Small intestine (tissue), 7 donors: ENCODE measurements around the gene RUBCNL. TPM values are rescaled to one million over a fixed set of nuclear protein-coding genes. Genes with fewer than 3 reads are reported as not detected.
A peak's percentile ranks its signal among the peaks of the same experiment; 100 is the strongest.

Experiments used
- DNase-seq, 2 donors: peaks; one replicate each; pipeline versions ENCODE4 v3.0.0 to v3.0.0-alpha.2; 2013
- FAIRE-seq: peaks from 2 replicates; lab custom pipeline; 2012; peaks lifted over from hg19 to GRCh38; lab: Jason Lieb, UNC
- H3K27ac ChIP-seq, 3 donors: one replicate each; pipeline ENCODE4 v1.5.1; 2013; ENCODE audit warnings: low read length in 2 of 3, mild to moderate bottlenecking in 2 of 3, control low read depth in 1 of 3, inconsistent platforms in 1 of 3, low read depth in 1 of 3, moderate library complexity in 1 of 3
- H3K27me3 ChIP-seq, 3 donors: one replicate each; pipeline ENCODE4 v1.6.1; 2013; ENCODE audit warnings: low read length in 3 of 3, inconsistent platforms in 1 of 3; ENCODE audit not compliant: control insufficient read depth in 3 of 3, insufficient read depth in 3 of 3
- H3K36me3 ChIP-seq, 3 donors: one replicate each; pipeline ENCODE4 v1.6.1; 2013; ENCODE audit warnings: low read length in 3 of 3, inconsistent platforms in 1 of 3, low read depth in 1 of 3, mild to moderate bottlenecking in 1 of 3, moderate library complexity in 1 of 3; ENCODE audit not compliant: control insufficient read depth in 3 of 3, insufficient read depth in 2 of 3
- H3K4me1 ChIP-seq, 3 donors: one replicate each; pipeline ENCODE4 v1.6.1; 2013; ENCODE audit warnings: low read length in 2 of 3, inconsistent platforms in 1 of 3, low read depth in 1 of 3, mild to moderate bottlenecking in 1 of 3, moderate library complexity in 1 of 3; ENCODE audit not compliant: control insufficient read depth in 3 of 3, insufficient read depth in 2 of 3
- H3K4me3 ChIP-seq, 3 donors: one replicate each; pipeline ENCODE4 v1.5.1; 2013; ENCODE audit warnings: low read length in 3 of 3, control low read depth in 1 of 3, inconsistent platforms in 1 of 3, low read depth in 1 of 3, mild to moderate bottlenecking in 1 of 3, moderate library complexity in 1 of 3
- H3K9me3 ChIP-seq, 2 donors: one replicate each; pipeline ENCODE4 v1.6.1; 2013; ENCODE audit warnings: low read depth in 1 of 2, low read length in 1 of 2; ENCODE audit not compliant: control insufficient read depth in 2 of 2, insufficient read depth in 1 of 2
- WGBS, 3 donors: extraction: QIAGEN DNeasy Blood & Tissue Kit; methylation state at CpG; one replicate each; pipeline ENCODE4 v1.1.7; 2013; 5-methylcytosine and 5-hydroxymethylcytosine counted together
- polyA plus RNA-seq, 4 donors: library from polyadenylated mRNA; stranded (reverse) in 3 of 4; unstranded in 1 of 4; fragments of 200-250 nt in 3 of 4; fragments of 120-200 nt in 1 of 4; gene quantifications; one replicate each; pipeline versions ENCODE4 v1.2.1 to v1.2.3, GENCODE V29; 2013
- donor health status: healthy with polysubstance abuse.
- donor health status: control.
- donor health status: control.
- donor health status: Bipolar disorder and iron deficiency.
- donor health status: healthy.

RUBCNL gene
- polyA plus RNA-seq, 4 donors = 0.67 to 6.2 (median 3.2) TPM

- H3K27ac ChIP-seq = no peak overlapping the region
- no peak for DNase-seq
- WGBS, 3 donors = 90 to 91% (median 91%) methylated on average over 3 of the region's 3 CpGs
- H3K4me1 ChIP-seq = no peaks in the 10 kb centered on the region
- no peak overlapping the region for H3K4me3 ChIP-seq
- H3K9me3 ChIP-seq = peaks cover 0 to 2% of the 10 kb centered on the region in 2 donors
- no peaks in the 10 kb centered on the region for H3K27me3 ChIP-seq
- no peak for FAIRE-seq
- H3K36me3 ChIP-seq = no peaks in the 10 kb centered on the region
Observed at GRCh38 chr13:46304546-46304945, 82.5 kb downstream of the RUBCNL start.

GRCh38 chr13:46303742-46304385 is 83.2 kb downstream of the RUBCNL start:
- no peak for FAIRE-seq
- no peak overlapping the region for H3K27ac ChIP-seq

GRCh38 chr13:46297361-46297811 is 89.7 kb downstream of the RUBCNL start:
- no peaks in the 10 kb centered on the region for H3K36me3 ChIP-seq
- WGBS, 3 donors = 19 to 38% (median 22%) methylated on average over 3 of the region's 3 CpGs
- H3K4me3 ChIP-seq = no peak overlapping the region
- no peak for FAIRE-seq
- H3K27me3 ChIP-seq = no peaks in the 10 kb centered on the region
- no peaks in the 10 kb centered on the region for H3K4me1 ChIP-seq
- peaks cover 0 to 2% of the 10 kb centered on the region in 2 donors for H3K9me3 ChIP-seq
- no peak for DNase-seq
- H3K27ac ChIP-seq = no peak overlapping the region

More at GRCh38 chr13:46303742-46304385, 83.2 kb downstream of the RUBCNL start:
- H3K4me3 ChIP-seq = no peak overlapping the region
- H3K4me1 ChIP-seq = no peaks in the 10 kb centered on the region
- H3K9me3 ChIP-seq = peaks cover 0 to 2% of the 10 kb centered on the region in 2 donors
- no peaks in the 10 kb centered on the region for H3K27me3 ChIP-seq
- DNase-seq = no peak
- WGBS, 3 donors = 58 to 74% (median 73%) methylated on average over 7 of the region's 7 CpGs
- H3K36me3 ChIP-seq = no peaks in the 10 kb centered on the region

GRCh38 chr13:46296921-46297320 is 90.1 kb downstream of the RUBCNL start:
- H3K4me3 ChIP-seq = no peak overlapping the region
- no peak for FAIRE-seq

GRCh38 chr13:46296115-46296822 is 90.8 kb downstream of the RUBCNL start:
- peak overlapping the region in 1 of 3 donors; percentile 6 for H3K27ac ChIP-seq
- no peak overlapping the region for H3K4me3 ChIP-seq
- no peaks in the 10 kb centered on the region for H3K4me1 ChIP-seq
- 69 to 72% (median 69%) methylated on average over 3 of the region's 3 CpGs for WGBS, 3 donors
- peaks cover 0 to 2% of the 10 kb centered on the region in 2 donors for H3K9me3 ChIP-seq
- no peak for DNase-seq
- no peaks in the 10 kb centered on the region for H3K27me3 ChIP-seq
- no peak for FAIRE-seq
- H3K36me3 ChIP-seq = no peaks in the 10 kb centered on the region

More at GRCh38 chr13:46296921-46297320, 90.1 kb downstream of the RUBCNL start:
- Histone ChIP-seq H3K36me3 (no peaks in the 10 kb centered on the region), H3K4me1 (no peaks in the 10 kb centered on the region), H3K27me3 (no peaks in the 10 kb centered on the region), H3K9me3 (peaks cover 0 to 2% of the 10 kb centered on the region in 2 donors), H3K27ac (no peak overlapping the region)
- 66 to 73% (median 72%) methylated on average over 3 of the region's 3 CpGs for WGBS, 3 donors
- no peak for DNase-seq

GRCh38 chr13:46295491-46296114 is 91.4 kb downstream of the RUBCNL start:
- no peaks in the 10 kb centered on the region for H3K27me3 ChIP-seq
- H3K36me3 ChIP-seq = no peaks in the 10 kb centered on the region
- no peak overlapping the region for H3K4me3 ChIP-seq
- DNase-seq = peak in 1 of 2 donors; percentile 31
- FAIRE-seq = no peak
- 52 to 70% (median 53%) methylated on average over 7 of the region's 7 CpGs for WGBS, 3 donors
- no peaks in the 10 kb centered on the region for H3K4me1 ChIP-seq
- H3K27ac ChIP-seq = peak overlapping the region in 1 of 3 donors; percentile 9
- H3K9me3 ChIP-seq = peaks cover 0 to 2% of the 10 kb centered on the region in 2 donors

GRCh38 chr13:46293436-46293835 is 93.6 kb downstream of the RUBCNL start:
- Histone ChIP-seq H3K27ac (no peak overlapping the region), H3K36me3 (no peaks in the 10 kb centered on the region), H3K4me1 (no peaks in the 10 kb centered on the region), H3K27me3 (no peaks in the 10 kb centered on the region), H3K9me3 (no peaks in the 10 kb centered on the region), H3K4me3 (no peak overlapping the region)
- WGBS, 3 donors = 74 to 81% (median 77%) methylated on average over 3 of the region's 3 CpGs
- no peak for DNase-seq
- FAIRE-seq = no peak
